ACHN (cell line): ENCODE results near the gene LRCH1.
"Not testable (repeated sequence)": the region's sequence is repeated elsewhere in the genome, so short reads cannot be mapped to it uniquely, and the experiment has no call there.

Experiments used
- DNase-seq: peaks from one replicate; pipeline ENCODE4 v3.0.0-alpha.2; 2015
- in situ Hi-C: cut with HindIII; loops from 2 replicates; pipeline ENCODE4 v1.10.0; 2017; ENCODE audit warnings: low sequenced_read_pairs, low pct_ligation_motif_present, low pct_unique_long_range_greater_than_20kb

The LRCH1 gene

DNA sequence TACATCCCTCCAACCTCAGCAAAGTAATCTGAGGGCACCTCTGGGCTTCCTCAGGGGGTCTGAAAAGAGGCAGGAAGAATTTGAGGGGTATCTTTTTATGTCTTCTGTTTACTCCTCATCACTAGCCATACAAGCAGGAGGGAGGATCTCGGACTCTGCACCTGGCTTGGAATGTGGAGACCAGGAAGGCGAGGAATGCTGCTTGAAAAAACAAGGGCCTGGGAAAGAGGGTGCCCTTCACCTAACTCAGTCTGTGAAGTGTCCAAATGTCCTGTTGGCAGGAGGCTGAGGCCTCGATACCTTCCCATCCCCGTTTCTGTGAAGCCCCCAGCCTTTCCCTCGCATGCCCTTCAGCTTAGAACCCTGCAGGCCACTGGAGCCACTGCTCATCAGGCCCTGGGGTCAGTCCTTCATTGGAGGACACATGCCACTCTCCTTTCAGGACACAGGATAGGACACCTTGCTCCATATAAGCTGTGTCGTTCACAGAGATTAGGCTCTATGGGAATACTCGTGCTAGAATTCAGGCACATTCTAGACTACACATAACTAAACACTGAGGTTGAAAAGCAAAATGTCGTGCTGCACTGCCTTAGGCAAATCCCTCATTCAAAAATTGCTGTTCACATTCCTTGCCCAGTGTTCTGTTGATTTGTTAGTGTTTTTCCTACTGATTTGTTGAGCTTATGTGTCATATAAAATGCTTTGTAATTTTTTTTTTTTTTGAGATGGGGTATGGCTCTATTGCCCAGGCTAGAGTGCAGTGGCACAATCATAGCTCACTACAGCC is 194.3 kb downstream of the LRCH1 start:
- in situ Hi-C loops: no loop called here
- DNase-seq: no peak

DNA sequence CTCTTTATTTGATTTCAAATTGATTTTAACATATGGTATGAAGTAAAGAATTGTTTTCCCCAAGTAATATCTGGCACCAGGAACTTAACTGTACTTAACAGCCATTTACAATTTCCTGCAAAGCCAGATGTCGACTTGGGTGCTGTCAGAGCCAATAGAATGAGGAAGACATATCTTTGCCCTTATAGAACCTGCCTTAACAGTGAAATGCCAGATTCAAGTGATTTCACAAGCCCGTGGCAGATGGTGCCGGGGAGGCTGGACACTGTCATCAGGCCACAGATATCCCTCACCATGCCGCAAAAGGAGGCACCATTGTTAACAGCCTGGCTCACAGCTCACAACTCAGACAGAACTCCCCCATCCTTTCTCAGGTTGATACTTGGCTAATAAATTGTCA is 195.3 kb downstream of the LRCH1 start:
- no peak for DNase-seq
- in situ Hi-C loops: no loop called here

DNA sequence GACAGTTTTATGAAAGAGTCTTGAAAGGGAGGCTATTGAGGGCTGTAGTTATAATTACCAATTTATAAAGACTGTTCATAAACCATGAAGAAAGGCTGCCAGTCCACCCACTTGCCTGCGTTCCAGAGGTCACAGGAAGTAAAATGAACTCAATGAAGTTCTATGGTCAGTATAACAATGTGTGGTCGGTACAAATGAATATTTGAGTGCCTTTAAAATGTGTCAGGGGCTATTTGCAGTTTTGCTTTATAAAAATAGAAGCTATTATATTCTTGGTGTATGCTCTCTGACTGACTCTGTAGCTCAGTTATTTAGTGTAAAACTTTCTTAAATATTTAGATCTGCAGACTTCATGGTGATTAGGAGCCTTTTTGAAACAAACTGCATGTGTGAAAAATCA is 197.0 kb downstream of the LRCH1 start:
- DNase-seq: no peak
- in situ Hi-C loops: no loop called here

DNA sequence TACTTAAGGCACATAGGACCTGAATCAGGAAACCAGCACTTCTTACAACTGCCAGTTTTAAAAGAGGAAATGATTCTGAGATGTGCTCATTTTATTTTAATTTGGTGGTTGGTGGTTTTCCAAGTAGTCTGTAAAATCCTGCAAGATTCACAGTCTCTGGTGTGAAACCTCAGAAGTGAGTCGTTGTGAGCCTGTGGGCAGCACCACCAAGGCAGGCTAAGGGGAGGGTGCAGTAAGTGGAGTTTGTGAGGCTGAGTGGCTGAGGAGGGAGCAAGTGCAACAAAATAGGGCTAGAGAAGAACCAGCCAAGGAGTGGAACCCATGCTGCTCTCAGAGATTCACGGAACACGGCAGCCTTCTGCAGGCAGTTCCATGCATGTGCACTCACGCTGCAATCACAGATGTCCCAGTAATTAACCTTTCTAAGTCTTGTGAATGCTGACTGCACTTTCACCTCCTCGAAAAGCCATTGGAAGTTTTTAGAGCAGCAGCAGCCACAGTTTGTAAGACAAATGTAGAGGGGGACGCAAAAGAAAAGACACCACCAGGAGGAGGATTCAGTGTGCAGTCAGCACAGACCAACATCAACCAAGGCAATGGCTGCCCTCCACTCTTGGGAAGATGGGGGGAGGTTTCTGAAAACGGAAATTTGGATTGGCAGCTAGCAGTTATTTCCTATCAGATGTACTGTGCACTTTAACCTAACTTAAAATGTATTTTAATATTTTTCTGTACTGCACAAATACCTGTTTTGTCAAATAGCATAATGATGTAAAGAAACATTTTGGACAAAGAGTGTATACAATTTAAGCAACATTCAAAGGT is 199.1 kb downstream of the LRCH1 start:
- DNase-seq: peak; percentile 15
- in situ Hi-C loops: no loop called here

DNA sequence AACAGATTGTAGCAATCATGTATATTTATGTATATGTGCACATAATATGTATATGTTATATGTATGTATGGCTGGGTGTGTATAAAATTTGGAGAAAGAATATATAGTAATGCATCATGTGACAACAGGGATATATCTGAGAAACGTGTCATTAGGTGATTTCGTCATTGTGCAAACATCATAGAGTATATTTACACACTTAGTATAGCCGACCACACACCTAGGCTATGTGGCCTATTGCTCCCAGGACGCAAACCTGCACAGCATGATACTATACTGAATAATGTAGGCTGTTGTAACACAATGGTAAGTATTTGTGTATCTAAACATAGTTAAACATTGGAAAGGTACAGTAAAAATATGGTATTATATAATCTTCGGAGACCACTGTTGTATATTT is 200.2 kb downstream of the LRCH1 start:
- in situ Hi-C loops: no loop called here
- no peak for DNase-seq

DNA sequence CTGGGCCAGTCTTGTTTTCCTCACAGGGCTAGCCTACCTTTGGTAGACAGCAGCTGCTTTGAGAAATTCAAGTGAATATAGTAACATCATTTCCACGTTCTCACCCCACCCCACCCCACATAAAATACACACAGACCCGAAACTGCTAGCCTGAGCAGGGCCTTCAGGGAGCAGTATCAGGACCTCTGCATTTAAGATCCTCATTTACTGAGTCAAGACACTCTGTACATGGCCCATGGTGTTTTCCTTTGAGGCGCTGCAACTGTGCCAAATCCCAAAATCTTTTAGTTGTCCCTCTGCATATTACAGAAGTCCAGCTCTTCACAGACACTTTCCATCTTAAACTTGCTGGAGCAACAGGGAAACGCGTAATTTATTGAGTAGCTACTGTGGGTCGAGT is 200.9 kb downstream of the LRCH1 start:
- in situ Hi-C loops: no loop called here
- no peak for DNase-seq

DNA sequence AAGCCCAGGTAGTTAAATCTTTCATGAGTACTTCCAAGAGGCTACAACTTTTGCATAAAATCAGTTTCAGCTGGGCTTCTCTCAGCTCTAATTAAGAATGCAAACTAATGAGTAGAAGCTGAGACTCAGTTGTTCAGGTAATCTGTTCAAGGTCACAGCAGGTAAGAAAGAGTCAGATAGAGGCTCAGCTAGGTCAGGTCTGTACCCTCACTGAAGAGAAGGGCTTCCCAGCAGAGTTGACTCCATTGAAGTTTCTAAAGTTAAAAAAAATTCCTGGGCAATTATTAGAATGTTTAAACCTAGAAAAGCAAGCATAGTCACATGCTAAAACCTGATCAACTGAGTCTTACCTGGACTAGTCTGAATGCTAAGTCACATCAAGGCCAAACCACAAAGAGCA is 201.8 kb downstream of the LRCH1 start:
- in situ Hi-C loops: no loop called here
- no peak for DNase-seq

DNA sequence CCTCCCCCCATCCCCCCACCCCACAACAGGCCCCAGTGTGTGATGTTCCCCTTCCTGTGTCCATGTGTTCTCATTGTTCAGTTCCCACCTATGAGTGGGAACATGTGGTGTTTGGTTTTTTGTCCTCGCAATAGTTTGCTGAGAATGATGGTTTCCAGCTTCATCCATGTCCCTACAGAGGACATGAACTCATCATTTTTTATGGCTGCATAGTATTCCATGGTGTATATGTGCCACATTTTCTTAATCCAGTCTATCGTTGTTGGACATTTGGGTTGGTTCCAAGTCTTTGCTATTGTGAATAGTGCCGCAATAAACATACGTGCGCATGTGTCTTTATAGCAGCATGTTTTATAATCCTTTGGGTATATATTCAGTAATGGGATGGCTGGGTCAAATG is 202.5 kb downstream of the LRCH1 start:
- in situ Hi-C loops, DNase-seq: not testable (repeated sequence)

DNA sequence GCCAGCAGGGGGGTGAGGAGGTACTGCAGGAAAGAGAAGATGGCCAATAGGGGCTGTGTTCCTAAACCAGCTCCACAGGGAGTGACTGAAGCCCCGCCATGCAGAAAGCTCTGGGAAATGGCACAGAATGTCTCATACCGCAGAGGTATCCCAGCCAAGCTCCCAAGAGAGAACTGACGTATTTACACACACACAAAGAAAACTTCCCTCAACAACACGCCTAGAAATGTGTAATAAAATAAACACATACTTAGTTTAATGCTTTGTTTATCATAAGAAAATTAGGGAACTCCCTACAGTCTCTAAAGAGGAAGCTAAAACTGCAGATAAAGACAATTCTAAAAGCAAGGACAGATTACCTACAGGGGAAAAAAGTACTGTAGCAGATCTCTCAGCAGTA is 204.0 kb downstream of the LRCH1 start:
- in situ Hi-C loops: no loop called here
- DNase-seq: no peak

DNA sequence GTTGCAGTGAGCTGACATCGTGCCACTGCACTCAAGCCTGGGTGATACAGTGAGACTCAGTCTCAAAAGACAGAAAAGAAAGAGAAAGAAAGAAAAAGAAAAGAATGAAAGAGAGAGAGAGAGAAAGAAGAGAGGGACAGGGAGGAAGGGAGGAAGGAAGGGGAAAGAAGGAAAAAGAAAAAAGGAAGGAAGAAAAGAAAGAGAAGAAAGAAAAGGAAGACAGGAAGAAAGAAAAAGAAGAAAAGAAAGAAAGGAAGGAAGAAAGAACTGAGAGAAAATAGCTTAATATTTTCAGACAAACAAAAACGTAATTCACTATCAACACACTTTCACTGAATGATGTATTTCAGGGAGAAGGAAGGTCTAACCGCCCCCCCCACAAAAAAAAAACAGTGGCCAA is 204.7 kb downstream of the LRCH1 start:
- in situ Hi-C loops: no loop called here
- DNase-seq: no peak

DNA sequence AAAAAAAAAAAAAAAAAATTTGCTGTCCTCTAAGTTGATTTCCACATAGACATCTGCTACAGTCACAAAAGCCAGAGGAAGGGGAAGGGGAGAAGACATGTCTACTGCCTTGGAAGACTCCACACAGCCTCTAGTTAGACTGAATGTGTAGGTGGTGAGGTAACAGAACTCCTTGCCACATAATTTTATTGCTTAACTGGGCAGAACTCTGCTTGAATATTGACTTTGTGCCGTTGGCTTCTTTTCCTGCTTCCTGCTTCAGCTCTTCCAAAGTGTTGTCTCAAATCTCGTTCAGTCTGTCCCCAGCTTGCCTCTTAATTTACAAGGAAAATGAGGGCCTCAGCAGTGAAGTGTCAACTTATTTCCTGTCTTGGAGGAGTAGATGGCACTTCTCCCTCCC is 206.9 kb downstream of the LRCH1 start:
- in situ Hi-C loops: no loop called here
- DNase-seq: no peak

DNA sequence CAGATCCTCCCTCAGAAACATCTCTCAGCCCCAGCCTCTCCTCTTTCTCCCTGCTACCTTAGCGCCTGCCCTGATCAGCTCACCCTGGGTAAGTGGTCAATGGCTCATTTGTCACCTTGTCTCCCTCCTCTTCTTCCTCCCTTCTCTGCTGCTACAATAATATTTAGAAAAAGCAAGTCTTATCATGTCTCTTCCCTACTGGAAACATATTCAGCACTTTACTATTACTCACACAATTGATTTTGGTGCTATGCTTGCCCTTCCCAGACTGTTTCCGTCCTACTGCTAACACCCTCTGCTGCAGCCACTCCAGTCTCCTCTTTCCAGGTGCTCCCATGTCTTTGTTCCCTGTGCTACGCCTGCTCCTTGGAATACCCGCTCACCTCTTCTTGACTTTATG is 208.2 kb downstream of the LRCH1 start:
- in situ Hi-C loops: no loop called here

DNA sequence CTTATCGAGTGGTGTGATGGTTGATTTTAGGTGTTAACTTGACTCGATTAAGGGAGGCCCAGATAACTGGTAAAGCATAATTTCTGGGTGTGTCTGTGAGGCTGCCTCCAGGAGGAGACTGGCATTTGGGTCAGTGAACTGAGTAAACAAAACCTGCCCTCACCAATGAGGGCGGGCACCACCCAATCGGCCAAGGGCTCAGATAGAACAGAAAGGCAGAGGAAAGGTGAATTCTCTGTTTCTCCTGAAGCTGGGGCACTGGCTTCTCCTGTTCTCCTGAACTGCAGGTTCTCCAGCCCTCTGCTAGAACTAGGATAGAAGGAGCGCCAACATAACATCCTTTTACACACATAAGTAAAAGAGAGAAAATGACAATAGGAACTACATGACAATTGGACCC is 208.9 kb downstream of the LRCH1 start:
- no peak for DNase-seq
- in situ Hi-C loops: no loop called here

More for the DNA sequence above, 208.2 kb downstream of the LRCH1 start:
- DNase-seq: no peak

DNA sequence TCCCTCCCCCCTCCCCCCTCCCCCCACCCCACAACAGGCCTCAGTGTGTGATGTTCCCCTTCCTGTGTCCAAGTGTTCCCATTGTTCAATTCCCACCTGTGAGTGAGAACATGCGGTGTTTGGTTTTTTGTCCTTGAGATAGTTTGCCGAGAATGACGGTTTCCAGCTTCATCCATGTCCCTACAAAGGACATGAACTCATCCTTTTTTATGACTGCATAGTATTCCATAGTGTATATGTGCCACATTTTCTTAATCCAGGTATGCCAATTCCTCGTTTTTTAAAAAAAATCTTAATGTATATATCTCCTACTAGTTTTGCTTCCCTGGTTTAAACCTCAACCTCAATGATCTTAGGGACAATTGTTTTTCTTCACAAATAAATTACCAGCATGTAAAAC is 217.0 kb downstream of the LRCH1 start:
- DNase-seq, in situ Hi-C loops: not testable (repeated sequence)

DNA sequence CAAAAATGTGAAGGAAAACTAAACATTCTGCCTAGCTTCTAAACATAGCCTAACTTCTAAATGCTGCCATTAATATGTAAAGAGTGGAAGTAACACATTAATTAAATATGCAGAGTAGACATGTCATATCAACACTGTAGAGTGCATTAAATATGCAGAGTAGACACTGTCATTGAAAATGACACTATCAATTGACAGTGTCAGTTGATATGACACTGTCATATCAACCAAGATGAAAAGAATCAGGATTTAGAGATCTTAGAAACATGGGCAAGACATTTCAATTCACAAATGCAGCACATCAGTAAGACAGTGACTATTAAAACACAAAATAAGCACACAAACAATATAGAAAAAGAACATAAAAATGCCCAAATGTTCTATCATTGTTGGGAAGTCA is 218.7 kb downstream of the LRCH1 start:
- no peak for DNase-seq
- in situ Hi-C loops: no loop called here

DNA sequence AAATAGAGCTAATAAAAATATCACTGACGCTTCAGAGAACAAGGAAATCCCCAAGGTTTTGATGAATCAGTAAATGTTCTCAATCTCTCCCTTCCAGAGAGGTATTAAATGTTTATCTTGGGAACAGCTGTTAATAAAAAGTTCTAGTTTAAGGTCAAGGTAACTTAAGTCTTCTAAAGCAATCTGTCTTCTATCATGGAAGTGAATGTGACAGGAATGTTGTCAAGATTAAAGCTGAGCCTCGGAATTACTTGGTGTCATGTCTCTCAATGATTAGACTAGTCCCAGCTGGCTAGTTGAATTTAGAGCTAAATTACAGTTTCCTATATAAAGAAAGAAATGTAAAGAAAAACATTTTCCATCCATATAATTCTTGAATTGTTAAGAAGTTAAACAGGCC is 220.6 kb downstream of the LRCH1 start:
- DNase-seq: no peak
- in situ Hi-C loops: no loop called here

DNA sequence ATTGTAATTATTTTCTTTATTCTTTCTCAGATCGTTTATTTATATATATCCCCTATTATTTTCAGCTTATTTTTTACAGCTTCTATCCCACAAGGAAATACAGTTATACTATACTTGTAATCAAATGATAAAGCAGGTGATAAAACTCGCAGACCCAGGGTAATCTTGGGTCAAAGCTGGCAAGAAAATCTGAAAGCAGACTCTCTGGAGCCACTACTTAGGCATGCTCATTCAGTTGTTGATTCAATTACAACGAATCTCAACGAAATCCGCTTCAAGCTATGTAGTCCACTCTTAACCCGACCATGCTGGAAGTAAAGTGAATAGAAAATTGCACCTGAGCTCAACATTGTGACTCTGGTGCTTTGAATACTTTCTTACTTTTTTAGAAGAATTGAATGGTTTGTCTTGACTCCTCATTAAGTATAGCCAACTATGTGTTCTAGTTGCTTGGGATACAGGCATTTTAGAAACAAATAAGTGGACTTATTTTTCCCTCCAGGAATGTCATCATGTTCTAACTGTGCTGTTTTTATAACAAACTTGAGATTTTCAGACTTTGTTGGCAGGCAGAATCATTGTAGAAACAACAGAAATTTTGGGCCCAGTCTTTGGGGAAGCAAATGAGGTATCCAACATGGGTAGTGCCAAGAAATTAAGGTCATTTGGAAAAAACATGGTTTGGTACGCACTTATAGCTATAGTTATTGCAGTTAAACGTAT is 222.6 kb downstream of the LRCH1 start:
- no peak for DNase-seq
- in situ Hi-C loops: no loop called here

DNA sequence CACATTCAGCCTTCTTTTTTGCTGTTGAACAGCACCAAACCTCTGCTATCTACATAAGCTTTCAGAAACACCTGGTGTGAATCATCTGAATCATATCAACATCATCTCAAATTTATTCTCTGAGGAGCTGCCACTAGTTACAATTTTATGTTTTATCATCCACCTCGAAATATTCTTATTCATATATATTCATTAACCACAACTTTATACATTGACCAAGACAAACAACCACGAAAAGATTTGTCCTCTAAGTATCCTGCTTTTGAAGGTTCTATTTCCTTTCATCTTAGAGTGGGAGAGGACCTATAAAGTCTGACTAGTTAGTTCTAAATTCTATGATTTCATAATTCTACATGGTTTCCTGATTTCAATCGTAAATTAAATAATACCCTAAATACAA is 225.1 kb downstream of the LRCH1 start:
- in situ Hi-C loops: no loop called here
- no peak for DNase-seq

DNA sequence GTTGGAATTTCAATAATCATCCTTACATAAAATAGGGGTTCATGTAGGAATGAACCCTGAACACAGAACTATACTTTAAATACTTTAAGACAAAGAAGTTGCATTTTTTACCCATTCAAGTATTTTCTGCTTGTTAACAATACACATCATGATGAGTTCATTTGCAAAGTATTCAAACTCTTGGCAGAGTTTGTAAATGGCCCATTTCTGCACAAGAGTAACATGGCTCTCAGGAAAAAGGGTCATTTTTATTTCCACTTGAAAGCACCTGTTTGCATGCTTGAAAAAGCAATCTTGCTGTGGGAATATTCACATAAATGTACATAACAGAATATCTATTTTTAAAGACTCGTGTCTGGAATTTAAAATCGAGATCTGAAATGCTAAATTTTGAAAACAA is 225.9 kb downstream of the LRCH1 start:
- DNase-seq: no peak
- in situ Hi-C loops: no loop called here
